Measurements from ENCODE around the gene ADORA1. TPM values are rescaled to one million over a fixed set of nuclear protein-coding genes. Genes with fewer than 3 reads are reported as not detected.
A peak's percentile ranks its signal among the peaks of the same experiment; 100 is the strongest.

Gene ADORA1
- total RNA-seq, 1 donor from 2014 or later = 4.1 TPM

- no peak for DNase-seq
Observed at GRCh38 chr1:203211812-203212211, 84.3 kb downstream of the ADORA1 start.

DNA sequence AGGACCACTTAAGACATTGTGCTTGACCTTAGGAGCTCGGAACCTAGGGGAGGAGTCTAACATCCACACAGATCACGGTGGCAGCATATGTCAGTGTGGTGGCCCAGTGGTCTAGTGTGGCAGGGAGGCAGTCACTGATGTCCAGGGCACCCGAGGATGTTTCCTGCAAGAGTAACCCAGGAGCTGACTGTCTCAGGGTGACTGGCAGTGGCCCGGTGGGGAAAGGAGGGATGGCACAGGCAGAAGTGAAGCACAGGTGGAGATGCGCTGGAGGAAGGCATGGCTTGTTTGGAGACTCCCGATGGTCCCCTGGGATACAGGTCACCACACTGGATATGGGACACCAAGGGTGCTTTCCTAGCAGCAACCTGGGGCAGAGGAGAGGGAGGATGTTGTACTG, 85.6 kb downstream of the ADORA1 start:
- Histone ChIP-seq H3K27ac (no peak overlapping the region), H3K36me3 (no peaks in the 10 kb centered on the region), H3K4me1 (peaks cover 9% of the 10 kb centered on the region), H3K9me3 (no peaks in the 10 kb centered on the region), H3K4me3 (no peak overlapping the region), H3K27me3 (no peaks in the 10 kb centered on the region)
- intact Hi-C loops (cut with DNase I) = no loop called here
- TF ChIP-seq, protein P1, sequence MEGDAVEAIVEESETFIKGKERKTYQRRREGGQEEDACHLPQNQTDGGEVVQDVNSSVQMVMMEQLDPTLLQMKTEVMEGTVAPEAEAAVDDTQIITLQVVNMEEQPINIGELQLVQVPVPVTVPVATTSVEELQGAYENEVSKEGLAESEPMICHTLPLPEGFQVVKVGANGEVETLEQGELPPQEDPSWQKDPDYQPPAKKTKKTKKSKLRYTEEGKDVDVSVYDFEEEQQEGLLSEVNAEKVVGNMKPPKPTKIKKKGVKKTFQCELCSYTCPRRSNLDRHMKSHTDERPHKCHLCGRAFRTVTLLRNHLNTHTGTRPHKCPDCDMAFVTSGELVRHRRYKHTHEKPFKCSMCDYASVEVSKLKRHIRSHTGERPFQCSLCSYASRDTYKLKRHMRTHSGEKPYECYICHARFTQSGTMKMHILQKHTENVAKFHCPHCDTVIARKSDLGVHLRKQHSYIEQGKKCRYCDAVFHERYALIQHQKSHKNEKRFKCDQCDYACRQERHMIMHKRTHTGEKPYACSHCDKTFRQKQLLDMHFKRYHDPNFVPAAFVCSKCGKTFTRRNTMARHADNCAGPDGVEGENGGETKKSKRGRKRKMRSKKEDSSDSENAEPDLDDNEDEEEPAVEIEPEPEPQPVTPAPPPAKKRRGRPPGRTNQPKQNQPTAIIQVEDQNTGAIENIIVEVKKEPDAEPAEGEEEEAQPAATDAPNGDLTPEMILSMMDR (IDR thresholded peaks at IDR 0.05) = no peak
- ATAC-seq (no peak), DNase-seq (no peak)

More at GRCh38 chr1:203211812-203212211, 84.3 kb downstream of the ADORA1 start:
- Histone ChIP-seq H3K27me3 (no peaks in the 10 kb centered on the region), H3K27ac (no peak overlapping the region), H3K4me3 (no peak overlapping the region), H3K36me3 (no peaks in the 10 kb centered on the region), H3K4me1 (peaks cover 9% of the 10 kb centered on the region), H3K9me3 (no peaks in the 10 kb centered on the region)
- no peak for ATAC-seq
- TF ChIP-seq, protein P1 (IDR thresholded peaks at IDR 0.05) = no peak
- intact Hi-C loops (cut with DNase I) = no loop called here

- H3K9me3 ChIP-seq = no peaks in the 10 kb centered on the region
- no peak overlapping the region for H3K4me3 ChIP-seq
- H3K4me1 ChIP-seq = peaks cover 9% of the 10 kb centered on the region
- H3K27me3 ChIP-seq = no peaks in the 10 kb centered on the region
- DNase-seq (no peak), ATAC-seq (peak; percentile 32)
- TF ChIP-seq, protein P1 (IDR thresholded peaks at IDR 0.05) = no peak
- intact Hi-C loops (cut with DNase I) = loop anchor here (5.0 kb wide), 2 partner anchors 93 to 178 kb away; no protein-coding TSS in a partner anchor
- H3K27ac ChIP-seq = no peak overlapping the region
- H3K36me3 ChIP-seq = no peaks in the 10 kb centered on the region
Observed at GRCh38 chr1:203214871-203215270, 87.3 kb downstream of the ADORA1 start.

DNA sequence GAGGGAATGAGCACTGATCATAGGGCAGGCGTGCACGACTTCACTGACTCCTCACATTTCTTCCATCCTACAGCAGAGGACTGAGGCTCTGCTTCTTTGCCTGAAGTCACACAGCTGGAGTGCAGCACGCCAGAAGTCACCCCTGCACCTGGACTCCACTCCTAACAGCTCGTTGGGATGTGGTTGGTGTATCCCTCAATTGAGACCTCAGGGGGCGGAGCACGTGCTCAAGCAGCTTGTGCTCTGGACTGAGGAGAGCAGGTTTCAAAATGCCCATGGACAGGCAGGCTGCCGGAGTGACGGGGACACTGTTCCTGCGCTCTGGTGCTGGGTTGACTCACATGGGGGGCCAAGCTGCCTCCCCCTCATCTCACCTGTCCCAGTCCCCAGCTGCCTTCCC, 88.0 kb downstream of the ADORA1 start:
- intact Hi-C loops (cut with DNase I) = loop anchor here (5.0 kb wide), 2 partner anchors 93 to 178 kb away; no protein-coding TSS in a partner anchor
- no peaks in the 10 kb centered on the region for H3K27me3 ChIP-seq
- no peak overlapping the region for H3K4me3 ChIP-seq
- ATAC-seq = peak; percentile 10
- peaks cover 9% of the 10 kb centered on the region for H3K4me1 ChIP-seq
- H3K9me3 ChIP-seq = no peaks in the 10 kb centered on the region
- H3K27ac ChIP-seq = no peak overlapping the region
- no peak for DNase-seq
- H3K36me3 ChIP-seq = no peaks in the 10 kb centered on the region
- TF ChIP-seq, protein P1 (IDR thresholded peaks at IDR 0.05) = no peak

DNA sequence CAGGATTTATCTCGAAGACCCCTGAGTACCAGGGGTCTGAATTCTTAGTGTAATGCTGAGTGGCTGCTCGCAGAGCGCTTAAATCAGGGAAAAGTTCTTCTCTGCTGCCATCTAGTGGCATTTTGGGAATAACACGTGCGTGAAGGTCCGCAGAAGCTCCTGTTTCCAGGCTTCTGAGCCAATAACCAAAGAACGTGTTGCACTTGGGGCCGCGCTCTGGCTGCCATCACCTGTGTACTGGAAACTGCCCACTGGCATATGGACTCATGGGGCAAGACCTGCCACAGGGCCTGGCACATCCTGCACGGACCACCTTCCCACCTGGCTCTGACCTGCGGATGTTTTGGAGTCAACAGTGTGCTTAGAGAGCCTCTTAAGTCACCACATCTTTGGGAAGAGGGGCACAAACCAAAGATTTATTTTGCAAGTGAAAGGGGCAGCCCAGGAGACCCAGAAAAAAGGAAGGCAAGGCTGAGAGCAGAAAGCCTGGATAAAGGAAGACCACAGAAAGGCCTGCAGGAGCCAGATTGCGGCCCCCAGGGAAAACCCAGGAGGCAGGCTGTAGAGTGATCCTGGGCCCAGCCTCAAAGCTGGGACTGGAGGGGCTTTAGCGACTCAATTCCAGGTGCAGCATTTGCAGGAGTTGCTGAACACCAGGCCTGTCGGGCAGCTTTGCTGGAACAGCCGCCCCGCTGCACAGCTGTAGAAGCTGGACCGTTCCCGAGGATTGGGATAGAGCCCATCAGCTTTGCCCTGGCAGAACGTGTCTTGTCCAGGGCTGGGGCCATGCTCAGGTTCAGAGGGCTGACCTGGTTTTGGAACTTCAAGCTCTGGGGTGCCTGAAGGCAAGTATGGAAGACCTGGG, 89.0 kb downstream of the ADORA1 start:
- Histone ChIP-seq H3K27me3 (no peaks in the 10 kb centered on the region), H3K36me3 (no peaks in the 10 kb centered on the region), H3K4me1 (peaks cover 9% of the 10 kb centered on the region), H3K4me3 (no peak overlapping the region), H3K9me3 (no peaks in the 10 kb centered on the region), H3K27ac (no peak overlapping the region)
- DNase-seq = no peak
- intact Hi-C loops (cut with DNase I) = loop anchor here (5.0 kb wide), 2 partner anchors 94 to 179 kb away; no protein-coding TSS in a partner anchor
- peak; percentile 74 for ATAC-seq
- TF ChIP-seq, protein P1 (IDR thresholded peaks at IDR 0.05) = peak; percentile 82

Other genes starting within 250 kb of the ADORA1 start
- 10.0 TPM for gene RABIF, start 238.6 kb upstream of the ADORA1 start, total RNA-seq
- gene KLHL12, start 200.5 kb upstream of the ADORA1 start, total RNA-seq = 24.4 TPM
- 126 TPM for gene ADIPOR1, start 169.4 kb upstream of the ADORA1 start, total RNA-seq
- 71.8 TPM for gene CYB5R1, start 160.5 kb upstream of the ADORA1 start, total RNA-seq
- 50.4 TPM for gene TMEM183A, start 120.4 kb upstream of the ADORA1 start, total RNA-seq
- 1.3 TPM for gene PPFIA4, start 101.2 kb upstream of the ADORA1 start, total RNA-seq
- not detected for gene MYOG, start 41.7 kb upstream of the ADORA1 start, total RNA-seq
- gene MYBPH, start 48.1 kb downstream of the ADORA1 start, total RNA-seq = not detected
- 85.1 TPM for gene CHI3L1, start 59.0 kb downstream of the ADORA1 start, total RNA-seq
- gene CHIT1, start 101.9 kb downstream of the ADORA1 start, total RNA-seq = 751 TPM
- gene BTG2, start 177.8 kb downstream of the ADORA1 start, total RNA-seq = 95.3 TPM
- gene FMOD, start 223.4 kb downstream of the ADORA1 start, total RNA-seq = 45.1 TPM

Data from upper lobe of right lung (tissue), 1 donor.